K562 (cell line): Measurements from ENCODE around the gene RHOC. TPM values are rescaled to one million over a fixed set of nuclear protein-coding genes. Genes with fewer than 3 reads are reported as not detected.
A peak's percentile ranks its signal among the peaks of the same experiment; 100 is the strongest.

ENCODE experiments used
- EGR1 ChIP-seq: fragments of 450-650 bp; conservative IDR thresholded peaks from 2 replicates; pipeline ENCODE4 v1.6.1; 2017; ENCODE audit warnings: mild to moderate bottlenecking
- GABPB1 ChIP-seq: sonication (generic); formaldehyde crosslinking; IDR thresholded peaks from 2 replicates; pipeline ENCODE4 v1.8.0; 2022; ENCODE audit warnings: mild to moderate bottlenecking, missing genetic modification reagents
- HDAC8 ChIP-seq: fragments of 450-650 bp; IDR thresholded peaks from 2 replicates; pipeline ENCODE4 v1.6.1; 2016; ENCODE audit warnings: mild to moderate bottlenecking, missing genetic modification characterization, moderate library complexity, missing compliant biosample characterization
- MEF2D ChIP-seq: conservative IDR thresholded peaks from 2 replicates; pipeline ENCODE4 v1.6.1; 2016; ENCODE audit warnings: low read depth, missing genetic modification characterization, missing compliant biosample characterization
- MEIS2 ChIP-seq: fragments of 450-650 bp; IDR thresholded peaks from 2 replicates; pipeline ENCODE4 v1.6.1; 2014; ENCODE audit warnings: mild to moderate bottlenecking; ENCODE audit not compliant: partially characterized antibody
- PRMT5 ChIP-seq: sonication (generic); formaldehyde crosslinking; IDR thresholded peaks from 2 replicates; pipeline ENCODE4 v1.5.0; 2020; ENCODE audit warnings: missing genetic modification reagents
- RBM39 ChIP-seq: fragments of 200-400 bp; formaldehyde crosslinking; optimal IDR thresholded peaks from 2 replicates; pipeline ENCODE3; 2018; ENCODE audit warnings: low read depth, low read length
- SP2 ChIP-seq: IDR thresholded peaks from 2 replicates; pipeline ENCODE4 v1.6.1; 2011; ENCODE audit warnings: mild to moderate bottlenecking, low read depth, low read length, moderate library complexity; ENCODE audit not compliant: poor library complexity, severe bottlenecking; ENCODE audit errors: extremely low read depth
- TBP ChIP-seq: optimal IDR thresholded peaks from 2 replicates; pipeline ENCODE3; 2011; ENCODE audit warnings: low read depth, low read length, improper control_type of control experiment
- ZBTB1 ChIP-seq: sonication (generic); formaldehyde crosslinking; IDR thresholded peaks from 2 replicates; pipeline ENCODE4 v1.8.1; 2023; ENCODE audit warnings: missing genetic modification reagents, low read depth, mild to moderate bottlenecking, borderline replicate concordance
- ZKSCAN8 ChIP-seq: fragments of 200-800 bp; sonication (Bioruptor generic); IDR thresholded peaks from 2 replicates; pipeline ENCODE4 v1.6.1; 2016; ENCODE audit warnings: missing genetic modification characterization, missing compliant biosample characterization
- ZNF184 ChIP-seq: sonication (generic); formaldehyde crosslinking; IDR thresholded peaks from 2 replicates; pipeline ENCODE4 v1.5.0; 2020; ENCODE audit warnings: missing genetic modification reagents
- polyA plus RNA-seq, 8 experiments: library from polyadenylated mRNA; depleted of rRNA in 4 of 8; stranded (reverse) in 5 of 8; unstranded in 3 of 8; fragments of >200 nt; fragmentation: Nextera tagmentation in 2 of 8; fragmentation: Illumina TruSeq in 1 of 8; extraction: Ambion mirVana in 2 of 8; extraction: Trizol in 1 of 8; gene quantifications; 2 replicates each; pipeline versions ENCODE4 v1.2.1 to v1.2.3, GENCODE V29; 2011 to 2014; ENCODE audit warnings: inconsistent platforms in 1 of 8, missing spikeins in 1 of 8
- total RNA-seq, 7 experiments: library from RNA; depleted of rRNA in 6 of 7; stranded (reverse); fragments of >200 nt in 6 of 7; fragmentation: Illumina TruSeq in 2 of 7; extraction: Trizol in 2 of 7; gene quantifications; 2 replicates each; pipeline versions ENCODE4 v1.2.1 to v1.2.3, GENCODE V29; 2011 to 2021; ENCODE audit warnings: low replicate concordance in 1 of 7
- TF ChIP-seq, protein P1 (sequence below): IDR thresholded peaks from 3 replicates; pipeline ENCODE4 v1.6.1; 2011; ENCODE audit warnings: borderline replicate concordance, mild to moderate bottlenecking, moderate library complexity; ENCODE audit not compliant: insufficient read length; ENCODE audit errors: extremely low read depth
- TF ChIP-seq, protein P2 (sequence below), 2 experiments: fragments of 450-650 bp; conservative IDR thresholded peaks; 2 replicates each; pipeline ENCODE4 v1.6.1; 2017; ENCODE audit warnings: mild to moderate bottlenecking in 2 of 2, moderate library complexity in 2 of 2
- TF ChIP-seq, protein P3 (sequence below): sonication (generic); formaldehyde crosslinking; IDR thresholded peaks from 2 replicates; pipeline ENCODE4 v1.8.0; 2022; ENCODE audit warnings: mild to moderate bottlenecking, missing genetic modification reagents
- TF ChIP-seq, protein P4 (sequence below): fragments of 250-450 bp; sonication (Bioruptor Pico); IDR thresholded peaks from 2 replicates; pipeline ENCODE4 v1.4.0; 2020; ENCODE audit warnings: borderline replicate concordance

The RHOC gene
- total and polyA plus RNA-seq, 9 of the 15 experiments (the other 6 are each of a cell fraction or from before 2014, with no cell fraction given): 35.2 to 364 (median 204) TPM

DNA sequence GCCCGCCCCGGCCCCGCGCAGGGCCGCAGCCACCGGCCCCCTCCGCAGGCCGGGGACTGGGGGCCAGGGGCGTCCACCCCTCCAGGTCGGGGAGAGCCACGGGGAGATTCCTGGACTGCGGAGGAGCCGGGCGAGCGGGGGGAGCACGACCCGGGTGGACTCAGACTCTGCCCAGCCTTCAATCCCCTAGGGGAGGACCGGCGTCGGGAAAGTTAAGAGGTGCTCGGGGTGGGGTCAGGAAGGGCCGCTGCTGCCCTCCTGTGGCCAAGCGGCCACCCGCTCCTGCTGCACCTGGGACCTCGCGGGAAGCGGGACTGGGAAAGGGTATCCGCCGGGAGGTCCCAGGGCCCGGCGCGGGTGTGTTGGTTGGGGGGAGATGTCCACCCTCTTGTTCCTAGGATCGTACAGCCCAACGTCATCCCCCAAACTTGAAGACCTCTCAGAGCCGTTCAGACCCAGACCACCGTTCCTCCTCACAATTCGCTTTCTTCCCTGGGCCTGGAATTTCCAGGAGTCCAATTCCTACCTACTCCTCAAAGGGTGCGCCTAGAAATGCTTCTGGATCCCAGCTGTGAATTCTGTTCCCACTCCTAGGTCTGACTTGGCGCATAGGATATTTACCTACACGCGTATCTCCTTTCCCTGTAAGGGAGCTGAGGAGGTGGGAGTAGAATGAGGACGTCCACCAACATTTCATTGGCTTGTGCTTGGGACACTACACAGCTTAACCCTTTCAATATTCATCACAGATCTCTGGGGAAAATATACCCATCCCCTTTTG, 484 bp upstream of the RHOC start (continued):
- TF ChIP-seq SP2 (no peak), GABPB1 (peak; percentile 58), ZKSCAN8 (no peak), ZNF184 (CRISPR knock-in tag) (no peak), MEF2D (tag) (no peak), PRMT5 (CRISPR knock-in tag) (no peak), HDAC8 (no peak), TBP (no peak), RBM39 (no peak), EGR1 (0 out of 2 replicates have a peak, but pooled peaks have one; percentile 19), ZBTB1 (CRISPR knock-in tag) (no peak), MEIS2 (no peak)
- TF ChIP-seq, protein P1, sequence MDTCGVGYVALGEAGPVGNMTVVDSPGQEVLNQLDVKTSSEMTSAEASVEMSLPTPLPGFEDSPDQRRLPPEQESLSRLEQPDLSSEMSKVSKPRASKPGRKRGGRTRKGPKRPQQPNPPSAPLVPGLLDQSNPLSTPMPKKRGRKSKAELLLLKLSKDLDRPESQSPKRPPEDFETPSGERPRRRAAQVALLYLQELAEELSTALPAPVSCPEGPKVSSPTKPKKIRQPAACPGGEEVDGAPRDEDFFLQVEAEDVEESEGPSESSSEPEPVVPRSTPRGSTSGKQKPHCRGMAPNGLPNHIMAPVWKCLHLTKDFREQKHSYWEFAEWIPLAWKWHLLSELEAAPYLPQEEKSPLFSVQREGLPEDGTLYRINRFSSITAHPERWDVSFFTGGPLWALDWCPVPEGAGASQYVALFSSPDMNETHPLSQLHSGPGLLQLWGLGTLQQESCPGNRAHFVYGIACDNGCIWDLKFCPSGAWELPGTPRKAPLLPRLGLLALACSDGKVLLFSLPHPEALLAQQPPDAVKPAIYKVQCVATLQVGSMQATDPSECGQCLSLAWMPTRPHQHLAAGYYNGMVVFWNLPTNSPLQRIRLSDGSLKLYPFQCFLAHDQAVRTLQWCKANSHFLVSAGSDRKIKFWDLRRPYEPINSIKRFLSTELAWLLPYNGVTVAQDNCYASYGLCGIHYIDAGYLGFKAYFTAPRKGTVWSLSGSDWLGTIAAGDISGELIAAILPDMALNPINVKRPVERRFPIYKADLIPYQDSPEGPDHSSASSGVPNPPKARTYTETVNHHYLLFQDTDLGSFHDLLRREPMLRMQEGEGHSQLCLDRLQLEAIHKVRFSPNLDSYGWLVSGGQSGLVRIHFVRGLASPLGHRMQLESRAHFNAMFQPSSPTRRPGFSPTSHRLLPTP: no peak
- TF ChIP-seq, protein P2, sequence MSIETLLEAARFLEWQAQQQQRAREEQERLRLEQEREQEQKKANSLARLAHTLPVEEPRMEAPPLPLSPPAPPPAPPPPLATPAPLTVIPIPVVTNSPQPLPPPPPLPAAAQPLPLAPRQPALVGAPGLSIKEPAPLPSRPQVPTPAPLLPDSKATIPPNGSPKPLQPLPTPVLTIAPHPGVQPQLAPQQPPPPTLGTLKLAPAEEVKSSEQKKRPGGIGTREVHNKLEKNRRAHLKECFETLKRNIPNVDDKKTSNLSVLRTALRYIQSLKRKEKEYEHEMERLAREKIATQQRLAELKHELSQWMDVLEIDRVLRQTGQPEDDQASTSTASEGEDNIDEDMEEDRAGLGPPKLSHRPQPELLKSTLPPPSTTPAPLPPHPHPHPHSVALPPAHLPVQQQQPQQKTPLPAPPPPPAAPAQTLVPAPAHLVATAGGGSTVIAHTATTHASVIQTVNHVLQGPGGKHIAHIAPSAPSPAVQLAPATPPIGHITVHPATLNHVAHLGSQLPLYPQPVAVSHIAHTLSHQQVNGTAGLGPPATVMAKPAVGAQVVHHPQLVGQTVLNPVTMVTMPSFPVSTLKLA (conservative IDR thresholded peaks at IDR 0.05): peak in 1 of 2 experiments; percentile 77; a peak in 3 of 4 replicates
- TF ChIP-seq, protein P3, sequence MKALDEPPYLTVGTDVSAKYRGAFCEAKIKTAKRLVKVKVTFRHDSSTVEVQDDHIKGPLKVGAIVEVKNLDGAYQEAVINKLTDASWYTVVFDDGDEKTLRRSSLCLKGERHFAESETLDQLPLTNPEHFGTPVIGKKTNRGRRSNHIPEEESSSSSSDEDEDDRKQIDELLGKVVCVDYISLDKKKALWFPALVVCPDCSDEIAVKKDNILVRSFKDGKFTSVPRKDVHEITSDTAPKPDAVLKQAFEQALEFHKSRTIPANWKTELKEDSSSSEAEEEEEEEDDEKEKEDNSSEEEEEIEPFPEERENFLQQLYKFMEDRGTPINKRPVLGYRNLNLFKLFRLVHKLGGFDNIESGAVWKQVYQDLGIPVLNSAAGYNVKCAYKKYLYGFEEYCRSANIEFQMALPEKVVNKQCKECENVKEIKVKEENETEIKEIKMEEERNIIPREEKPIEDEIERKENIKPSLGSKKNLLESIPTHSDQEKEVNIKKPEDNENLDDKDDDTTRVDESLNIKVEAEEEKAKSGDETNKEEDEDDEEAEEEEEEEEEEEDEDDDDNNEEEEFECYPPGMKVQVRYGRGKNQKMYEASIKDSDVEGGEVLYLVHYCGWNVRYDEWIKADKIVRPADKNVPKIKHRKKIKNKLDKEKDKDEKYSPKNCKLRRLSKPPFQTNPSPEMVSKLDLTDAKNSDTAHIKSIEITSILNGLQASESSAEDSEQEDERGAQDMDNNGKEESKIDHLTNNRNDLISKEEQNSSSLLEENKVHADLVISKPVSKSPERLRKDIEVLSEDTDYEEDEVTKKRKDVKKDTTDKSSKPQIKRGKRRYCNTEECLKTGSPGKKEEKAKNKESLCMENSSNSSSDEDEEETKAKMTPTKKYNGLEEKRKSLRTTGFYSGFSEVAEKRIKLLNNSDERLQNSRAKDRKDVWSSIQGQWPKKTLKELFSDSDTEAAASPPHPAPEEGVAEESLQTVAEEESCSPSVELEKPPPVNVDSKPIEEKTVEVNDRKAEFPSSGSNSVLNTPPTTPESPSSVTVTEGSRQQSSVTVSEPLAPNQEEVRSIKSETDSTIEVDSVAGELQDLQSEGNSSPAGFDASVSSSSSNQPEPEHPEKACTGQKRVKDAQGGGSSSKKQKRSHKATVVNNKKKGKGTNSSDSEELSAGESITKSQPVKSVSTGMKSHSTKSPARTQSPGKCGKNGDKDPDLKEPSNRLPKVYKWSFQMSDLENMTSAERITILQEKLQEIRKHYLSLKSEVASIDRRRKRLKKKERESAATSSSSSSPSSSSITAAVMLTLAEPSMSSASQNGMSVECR (CRISPR knock-in tag): peak; percentile 88; the same call in 1 of the 2 replicates
- TF ChIP-seq, protein P4, sequence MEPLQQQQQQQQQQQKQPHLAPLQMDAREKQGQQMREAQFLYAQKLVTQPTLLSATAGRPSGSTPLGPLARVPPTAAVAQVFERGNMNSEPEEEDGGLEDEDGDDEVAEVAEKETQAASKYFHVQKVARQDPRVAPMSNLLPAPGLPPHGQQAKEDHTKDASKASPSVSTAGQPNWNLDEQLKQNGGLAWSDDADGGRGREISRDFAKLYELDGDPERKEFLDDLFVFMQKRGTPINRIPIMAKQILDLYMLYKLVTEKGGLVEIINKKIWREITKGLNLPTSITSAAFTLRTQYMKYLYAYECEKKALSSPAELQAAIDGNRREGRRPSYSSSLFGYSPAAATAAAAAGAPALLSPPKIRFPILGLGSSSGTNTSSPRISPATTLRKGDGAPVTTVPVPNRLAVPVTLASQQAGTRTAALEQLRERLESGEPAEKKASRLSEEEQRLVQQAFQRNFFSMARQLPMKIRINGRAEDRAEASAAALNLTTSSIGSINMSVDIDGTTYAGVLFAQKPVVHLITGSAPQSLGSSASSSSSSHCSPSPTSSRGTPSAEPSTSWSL (CRISPR knock-in tag): no peak
